D721Med (cell line): ENCODE results near the gene GHITM.

Source experiments
- DNase-seq: peaks from one replicate; pipeline ENCODE4 v3.0.0; 2011; ENCODE audit warnings: low spot score; ENCODE audit not compliant: insufficient read length
- FAIRE-seq: peaks from 2 replicates; lab custom pipeline; 2011; peaks lifted over from hg19 to GRCh38; lab: Jason Lieb, UNC
- TF ChIP-seq, protein P1 (sequence below): IDR thresholded peaks from 2 replicates; pipeline ENCODE4 v1.5.1; 2012; ENCODE audit warnings: mild to moderate bottlenecking, control low read depth; ENCODE audit not compliant: insufficient read depth; ENCODE audit errors: missing control alignments

GHITM gene

GRCh38 chr10:84173501-84173929 is 34.2 kb downstream of the GHITM start, which contains the start of gene GPR15LG:
Gene GPR15LG, plus strand, starts transcription at chr10:84173801. Its CDS starts 51 bp downstream, at chr10:84173852.
- DNase-seq: no peak
- no peak for FAIRE-seq
- TF ChIP-seq, protein P1, sequence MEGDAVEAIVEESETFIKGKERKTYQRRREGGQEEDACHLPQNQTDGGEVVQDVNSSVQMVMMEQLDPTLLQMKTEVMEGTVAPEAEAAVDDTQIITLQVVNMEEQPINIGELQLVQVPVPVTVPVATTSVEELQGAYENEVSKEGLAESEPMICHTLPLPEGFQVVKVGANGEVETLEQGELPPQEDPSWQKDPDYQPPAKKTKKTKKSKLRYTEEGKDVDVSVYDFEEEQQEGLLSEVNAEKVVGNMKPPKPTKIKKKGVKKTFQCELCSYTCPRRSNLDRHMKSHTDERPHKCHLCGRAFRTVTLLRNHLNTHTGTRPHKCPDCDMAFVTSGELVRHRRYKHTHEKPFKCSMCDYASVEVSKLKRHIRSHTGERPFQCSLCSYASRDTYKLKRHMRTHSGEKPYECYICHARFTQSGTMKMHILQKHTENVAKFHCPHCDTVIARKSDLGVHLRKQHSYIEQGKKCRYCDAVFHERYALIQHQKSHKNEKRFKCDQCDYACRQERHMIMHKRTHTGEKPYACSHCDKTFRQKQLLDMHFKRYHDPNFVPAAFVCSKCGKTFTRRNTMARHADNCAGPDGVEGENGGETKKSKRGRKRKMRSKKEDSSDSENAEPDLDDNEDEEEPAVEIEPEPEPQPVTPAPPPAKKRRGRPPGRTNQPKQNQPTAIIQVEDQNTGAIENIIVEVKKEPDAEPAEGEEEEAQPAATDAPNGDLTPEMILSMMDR: no peak

- DNase-seq (no peak), FAIRE-seq (no peak)
- TF ChIP-seq, protein P1: no peak
Observed at GRCh38 chr10:84175436-84175835, 36.1 kb downstream of the GHITM start.

- FAIRE-seq (no peak), DNase-seq (no peak)
- TF ChIP-seq, protein P1: no peak
Observed at GRCh38 chr10:84176351-84176750, 37.0 kb downstream of the GHITM start.

DNA sequence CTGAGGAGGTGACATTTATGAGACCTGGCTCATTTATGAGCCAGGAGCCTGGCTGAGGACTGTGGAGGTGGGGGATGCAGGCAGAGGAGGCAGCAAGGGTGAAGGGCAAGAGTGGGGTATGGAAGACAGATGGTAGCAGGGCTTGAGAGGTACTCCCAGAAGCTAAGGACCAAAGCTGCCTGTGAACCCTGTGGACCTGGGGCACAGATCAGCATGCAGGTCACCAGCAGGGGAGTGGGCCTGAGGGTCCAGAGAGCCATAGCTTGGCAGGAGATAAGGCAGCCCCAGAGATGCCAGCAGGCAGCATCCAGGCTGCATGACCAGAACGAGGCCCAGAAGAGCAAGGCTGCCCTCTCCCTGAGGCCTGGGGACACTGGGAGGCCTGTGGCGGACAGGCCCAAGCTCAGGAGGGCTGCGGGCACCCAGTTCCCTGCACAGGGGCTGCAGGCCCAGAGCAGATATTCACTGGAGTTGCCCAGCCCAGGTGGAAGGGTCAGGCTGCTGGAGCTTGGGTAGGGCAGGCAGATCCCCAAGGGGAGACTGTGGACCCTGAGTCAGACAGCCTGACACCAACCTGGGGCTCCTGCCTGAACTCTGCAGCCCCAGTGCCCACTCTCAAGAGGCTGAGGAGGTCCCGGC is 37.6 kb downstream of the GHITM start:
- FAIRE-seq: no peak
- no peak for DNase-seq
- TF ChIP-seq, protein P1: no peak

DNA sequence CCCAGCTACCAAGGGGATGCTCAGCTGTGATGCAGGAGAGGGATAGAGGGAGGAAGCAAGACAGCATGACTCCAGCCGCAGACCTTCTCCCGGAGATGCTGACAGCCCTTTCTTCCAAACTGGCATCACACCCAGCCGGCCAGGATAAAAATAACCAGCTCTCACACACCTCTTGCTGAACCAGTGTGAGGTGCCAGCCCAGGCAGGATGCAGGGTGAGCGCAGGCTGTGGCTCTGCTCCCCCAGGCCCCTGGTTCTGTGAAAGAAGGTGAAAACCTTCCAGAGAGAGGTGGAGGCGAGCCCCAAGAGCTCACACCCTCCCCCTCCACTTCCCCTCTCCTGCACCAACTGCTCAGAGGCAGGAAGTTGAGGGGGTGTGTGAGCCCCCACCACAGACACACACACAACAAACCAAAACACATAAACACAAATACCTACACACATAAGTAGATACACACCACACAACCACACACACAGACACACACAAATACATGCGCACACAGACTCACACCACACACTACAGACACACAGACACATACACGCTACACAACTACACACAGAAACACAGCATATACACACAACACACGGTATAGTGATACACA is 38.3 kb downstream of the GHITM start:
- DNase-seq (no peak), FAIRE-seq (no peak)
- TF ChIP-seq, protein P1: no peak

DNA sequence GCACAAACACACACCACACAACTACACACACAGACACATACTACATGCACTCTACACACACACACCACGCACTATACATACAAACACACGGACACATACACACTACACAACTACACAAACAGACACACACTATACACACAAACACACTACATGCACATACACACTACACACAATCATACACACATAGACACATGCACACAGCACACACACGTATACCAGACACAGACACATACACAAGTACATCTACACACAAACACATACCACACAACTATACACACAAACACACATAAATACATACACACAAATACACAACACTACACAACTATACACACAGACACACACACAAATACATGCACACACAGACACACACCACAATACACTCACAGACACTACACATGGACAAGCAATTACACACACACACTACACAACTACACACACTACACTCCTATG is 38.9 kb downstream of the GHITM start:
- TF ChIP-seq, protein P1: no peak
- FAIRE-seq (peak; percentile 79), DNase-seq (no peak)
